ENCODE measurements around the gene NAA30. TPM values are rescaled to one million over a fixed set of nuclear protein-coding genes. Genes with fewer than 3 reads are reported as not detected.

Gene NAA30
- total and polyA plus RNA-seq, 9 of the 15 experiments (the other 6 are each of a cell fraction or from before 2014, with no cell fraction given) = 2.2 to 8.0 (median 6.9) TPM

DNA sequence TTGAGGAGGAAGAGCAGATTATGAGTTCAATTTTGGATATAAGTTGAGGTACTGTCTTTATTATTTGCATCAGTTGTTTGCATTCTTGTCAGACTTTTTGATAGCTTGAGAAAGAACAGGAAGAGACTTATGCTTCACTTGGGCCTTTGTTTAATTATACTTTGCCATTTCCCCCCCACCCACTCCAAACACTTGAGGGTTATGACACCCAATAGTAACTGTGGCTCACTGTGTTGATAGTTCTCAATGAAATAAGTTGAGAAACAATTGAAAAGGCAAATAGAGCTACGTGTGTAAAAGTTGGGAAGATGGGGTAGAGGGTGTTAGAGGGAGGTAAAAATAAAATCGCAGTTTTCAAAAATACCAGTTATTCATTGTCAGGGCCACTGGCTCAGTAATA is 17.7 kb downstream of the NAA30 start (continued):
- TF ChIP-seq, protein P1, sequence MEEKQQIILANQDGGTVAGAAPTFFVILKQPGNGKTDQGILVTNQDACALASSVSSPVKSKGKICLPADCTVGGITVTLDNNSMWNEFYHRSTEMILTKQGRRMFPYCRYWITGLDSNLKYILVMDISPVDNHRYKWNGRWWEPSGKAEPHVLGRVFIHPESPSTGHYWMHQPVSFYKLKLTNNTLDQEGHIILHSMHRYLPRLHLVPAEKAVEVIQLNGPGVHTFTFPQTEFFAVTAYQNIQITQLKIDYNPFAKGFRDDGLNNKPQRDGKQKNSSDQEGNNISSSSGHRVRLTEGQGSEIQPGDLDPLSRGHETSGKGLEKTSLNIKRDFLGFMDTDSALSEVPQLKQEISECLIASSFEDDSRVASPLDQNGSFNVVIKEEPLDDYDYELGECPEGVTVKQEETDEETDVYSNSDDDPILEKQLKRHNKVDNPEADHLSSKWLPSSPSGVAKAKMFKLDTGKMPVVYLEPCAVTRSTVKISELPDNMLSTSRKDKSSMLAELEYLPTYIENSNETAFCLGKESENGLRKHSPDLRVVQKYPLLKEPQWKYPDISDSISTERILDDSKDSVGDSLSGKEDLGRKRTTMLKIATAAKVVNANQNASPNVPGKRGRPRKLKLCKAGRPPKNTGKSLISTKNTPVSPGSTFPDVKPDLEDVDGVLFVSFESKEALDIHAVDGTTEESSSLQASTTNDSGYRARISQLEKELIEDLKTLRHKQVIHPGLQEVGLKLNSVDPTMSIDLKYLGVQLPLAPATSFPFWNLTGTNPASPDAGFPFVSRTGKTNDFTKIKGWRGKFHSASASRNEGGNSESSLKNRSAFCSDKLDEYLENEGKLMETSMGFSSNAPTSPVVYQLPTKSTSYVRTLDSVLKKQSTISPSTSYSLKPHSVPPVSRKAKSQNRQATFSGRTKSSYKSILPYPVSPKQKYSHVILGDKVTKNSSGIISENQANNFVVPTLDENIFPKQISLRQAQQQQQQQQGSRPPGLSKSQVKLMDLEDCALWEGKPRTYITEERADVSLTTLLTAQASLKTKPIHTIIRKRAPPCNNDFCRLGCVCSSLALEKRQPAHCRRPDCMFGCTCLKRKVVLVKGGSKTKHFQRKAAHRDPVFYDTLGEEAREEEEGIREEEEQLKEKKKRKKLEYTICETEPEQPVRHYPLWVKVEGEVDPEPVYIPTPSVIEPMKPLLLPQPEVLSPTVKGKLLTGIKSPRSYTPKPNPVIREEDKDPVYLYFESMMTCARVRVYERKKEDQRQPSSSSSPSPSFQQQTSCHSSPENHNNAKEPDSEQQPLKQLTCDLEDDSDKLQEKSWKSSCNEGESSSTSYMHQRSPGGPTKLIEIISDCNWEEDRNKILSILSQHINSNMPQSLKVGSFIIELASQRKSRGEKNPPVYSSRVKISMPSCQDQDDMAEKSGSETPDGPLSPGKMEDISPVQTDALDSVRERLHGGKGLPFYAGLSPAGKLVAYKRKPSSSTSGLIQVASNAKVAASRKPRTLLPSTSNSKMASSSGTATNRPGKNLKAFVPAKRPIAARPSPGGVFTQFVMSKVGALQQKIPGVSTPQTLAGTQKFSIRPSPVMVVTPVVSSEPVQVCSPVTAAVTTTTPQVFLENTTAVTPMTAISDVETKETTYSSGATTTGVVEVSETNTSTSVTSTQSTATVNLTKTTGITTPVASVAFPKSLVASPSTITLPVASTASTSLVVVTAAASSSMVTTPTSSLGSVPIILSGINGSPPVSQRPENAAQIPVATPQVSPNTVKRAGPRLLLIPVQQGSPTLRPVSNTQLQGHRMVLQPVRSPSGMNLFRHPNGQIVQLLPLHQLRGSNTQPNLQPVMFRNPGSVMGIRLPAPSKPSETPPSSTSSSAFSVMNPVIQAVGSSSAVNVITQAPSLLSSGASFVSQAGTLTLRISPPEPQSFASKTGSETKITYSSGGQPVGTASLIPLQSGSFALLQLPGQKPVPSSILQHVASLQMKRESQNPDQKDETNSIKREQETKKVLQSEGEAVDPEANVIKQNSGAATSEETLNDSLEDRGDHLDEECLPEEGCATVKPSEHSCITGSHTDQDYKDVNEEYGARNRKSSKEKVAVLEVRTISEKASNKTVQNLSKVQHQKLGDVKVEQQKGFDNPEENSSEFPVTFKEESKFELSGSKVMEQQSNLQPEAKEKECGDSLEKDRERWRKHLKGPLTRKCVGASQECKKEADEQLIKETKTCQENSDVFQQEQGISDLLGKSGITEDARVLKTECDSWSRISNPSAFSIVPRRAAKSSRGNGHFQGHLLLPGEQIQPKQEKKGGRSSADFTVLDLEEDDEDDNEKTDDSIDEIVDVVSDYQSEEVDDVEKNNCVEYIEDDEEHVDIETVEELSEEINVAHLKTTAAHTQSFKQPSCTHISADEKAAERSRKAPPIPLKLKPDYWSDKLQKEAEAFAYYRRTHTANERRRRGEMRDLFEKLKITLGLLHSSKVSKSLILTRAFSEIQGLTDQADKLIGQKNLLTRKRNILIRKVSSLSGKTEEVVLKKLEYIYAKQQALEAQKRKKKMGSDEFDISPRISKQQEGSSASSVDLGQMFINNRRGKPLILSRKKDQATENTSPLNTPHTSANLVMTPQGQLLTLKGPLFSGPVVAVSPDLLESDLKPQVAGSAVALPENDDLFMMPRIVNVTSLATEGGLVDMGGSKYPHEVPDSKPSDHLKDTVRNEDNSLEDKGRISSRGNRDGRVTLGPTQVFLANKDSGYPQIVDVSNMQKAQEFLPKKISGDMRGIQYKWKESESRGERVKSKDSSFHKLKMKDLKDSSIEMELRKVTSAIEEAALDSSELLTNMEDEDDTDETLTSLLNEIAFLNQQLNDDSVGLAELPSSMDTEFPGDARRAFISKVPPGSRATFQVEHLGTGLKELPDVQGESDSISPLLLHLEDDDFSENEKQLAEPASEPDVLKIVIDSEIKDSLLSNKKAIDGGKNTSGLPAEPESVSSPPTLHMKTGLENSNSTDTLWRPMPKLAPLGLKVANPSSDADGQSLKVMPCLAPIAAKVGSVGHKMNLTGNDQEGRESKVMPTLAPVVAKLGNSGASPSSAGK (IDR thresholded peaks at IDR 0.05) = no peak
